Activated naive CD4-positive, alpha-beta T cell treated with anti-CD3 and anti-CD28 coated beads, Interleukin-2, amount 50 U/mL, for 24 hours (primary cell): ENCODE results near the gene TPRX2.
"Not testable (repeated sequence)": the region's sequence is repeated elsewhere in the genome, so short reads cannot be mapped to it uniquely, and the experiment has no call there.

Source experiments
- H3K27ac Mint-ChIP-seq: one replicate; pipeline ENCODE4 v1.8.0; 2021; ENCODE audit warnings: mild to moderate bottlenecking, mixed read lengths
- H3K27me3 Mint-ChIP-seq: one replicate; pipeline ENCODE4 v1.8.0; 2021; ENCODE audit warnings: mixed read lengths
- H3K36me3 Mint-ChIP-seq: one replicate; pipeline ENCODE4 v1.8.0; 2021; ENCODE audit warnings: mixed read lengths
- H3K4me1 Mint-ChIP-seq: one replicate; pipeline ENCODE4 v1.8.0; 2021; ENCODE audit warnings: mixed read lengths
- H3K4me3 Mint-ChIP-seq: one replicate; pipeline ENCODE4 v1.8.0; 2021; ENCODE audit warnings: mild to moderate bottlenecking, mixed read lengths
- H3K9me3 Mint-ChIP-seq: one replicate; pipeline ENCODE4 v1.8.0; 2021; ENCODE audit warnings: mixed read lengths

The TPRX2 gene

DNA sequence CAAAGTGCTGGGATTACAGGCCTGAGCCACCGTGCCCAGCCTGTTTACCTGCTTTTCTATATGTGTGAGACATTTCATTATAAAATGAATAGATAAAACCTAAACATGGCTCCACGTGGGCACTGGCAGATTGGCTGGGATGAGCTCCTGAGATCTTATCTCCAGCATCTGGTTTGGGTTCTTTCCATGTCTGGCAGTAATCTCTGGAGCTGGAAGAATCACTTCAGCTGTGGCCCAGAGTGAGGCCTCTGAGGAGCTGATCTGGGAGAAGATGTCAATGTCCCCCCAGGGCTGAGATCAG, 32.5 kb downstream of the TPRX2 start:
- Mint-ChIP-seq H3K36me3 (no peaks in the 10 kb centered on the region), H3K4me3 (no peak overlapping the region), H3K4me1 (no peaks in the 10 kb centered on the region), H3K27ac (no peak overlapping the region), H3K9me3 (no peaks in the 10 kb centered on the region), H3K27me3 (peaks cover 1% of the 10 kb centered on the region)

DNA sequence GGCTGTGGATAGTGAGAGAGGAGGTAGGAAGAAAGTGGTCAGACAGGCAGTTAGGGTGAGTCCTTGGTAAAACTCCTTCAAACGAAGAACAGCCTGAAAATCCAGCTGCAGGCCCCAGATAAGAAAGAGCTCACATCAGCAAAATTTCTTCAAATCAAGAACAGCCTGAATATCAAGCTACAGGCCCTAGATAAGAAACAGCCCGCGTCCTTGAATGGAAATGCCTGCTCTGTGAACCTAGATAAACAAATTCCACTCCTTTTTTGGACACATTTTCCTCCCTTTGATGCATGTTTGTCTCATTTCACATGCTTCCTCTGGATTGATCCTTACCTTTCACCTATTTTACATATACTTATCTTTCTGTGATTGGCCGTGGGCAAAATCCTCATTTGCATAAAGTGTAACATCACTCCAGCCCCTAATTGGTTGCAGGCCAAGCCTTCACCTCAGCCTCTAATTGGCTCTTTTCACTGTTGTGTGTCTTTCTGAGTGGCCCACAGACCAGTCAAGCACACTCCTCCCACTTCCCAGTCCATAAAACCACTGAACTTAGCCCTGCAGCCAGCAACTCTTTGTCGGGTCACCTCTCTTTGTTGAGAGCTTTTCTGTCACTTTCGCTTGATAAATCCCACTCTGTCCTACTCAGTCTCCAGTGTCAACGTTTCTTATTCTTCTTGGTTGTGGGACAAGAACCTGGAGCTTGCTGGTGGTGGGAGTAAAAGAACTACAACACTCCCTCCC, 33.1 kb downstream of the TPRX2 start:
- H3K9me3 Mint-ChIP-seq = no peaks in the 10 kb centered on the region
- no peaks in the 10 kb centered on the region for H3K4me1 Mint-ChIP-seq
- H3K4me3 Mint-ChIP-seq = no peak overlapping the region
- H3K27me3 Mint-ChIP-seq = peaks cover 1% of the 10 kb centered on the region
- no peaks in the 10 kb centered on the region for H3K36me3 Mint-ChIP-seq
- no peak overlapping the region for H3K27ac Mint-ChIP-seq

DNA sequence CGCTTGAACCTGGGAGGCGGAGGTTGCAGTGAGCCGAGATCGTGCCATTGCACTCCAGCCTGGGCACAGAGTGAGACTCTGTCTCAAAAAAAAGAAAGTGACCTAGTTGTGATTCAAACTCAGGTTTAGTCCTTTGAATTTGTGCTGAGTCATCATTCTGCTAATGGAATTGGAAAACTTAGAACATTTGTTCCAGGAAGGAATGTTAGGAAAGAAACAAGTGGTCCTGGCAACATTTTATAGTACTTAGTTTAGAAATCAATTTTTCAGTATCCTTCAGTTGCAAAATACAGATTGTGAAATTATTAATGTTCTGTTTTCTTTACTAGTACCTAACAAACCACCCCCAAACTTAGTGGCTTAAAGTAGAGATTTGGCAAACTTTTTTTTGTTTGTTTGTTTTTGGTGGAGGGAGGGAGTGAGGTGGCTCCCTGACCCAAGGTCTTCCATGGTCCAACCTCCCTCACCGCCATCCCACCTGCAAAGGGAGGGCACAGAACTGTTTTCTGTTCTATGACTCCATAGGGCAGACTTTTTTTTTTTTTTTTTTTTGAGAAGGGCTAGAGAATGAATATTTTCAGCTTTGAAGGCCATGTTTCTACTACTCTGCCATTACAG, 36.2 kb downstream of the TPRX2 start:
- H3K4me1 Mint-ChIP-seq = no peaks in the 10 kb centered on the region
- peaks cover 4% of the 10 kb centered on the region for H3K27me3 Mint-ChIP-seq
- no peaks in the 10 kb centered on the region for H3K36me3 Mint-ChIP-seq
- no peak overlapping the region for H3K4me3 Mint-ChIP-seq
- H3K27ac Mint-ChIP-seq = no peak overlapping the region
- H3K9me3 Mint-ChIP-seq = no peaks in the 10 kb centered on the region

DNA sequence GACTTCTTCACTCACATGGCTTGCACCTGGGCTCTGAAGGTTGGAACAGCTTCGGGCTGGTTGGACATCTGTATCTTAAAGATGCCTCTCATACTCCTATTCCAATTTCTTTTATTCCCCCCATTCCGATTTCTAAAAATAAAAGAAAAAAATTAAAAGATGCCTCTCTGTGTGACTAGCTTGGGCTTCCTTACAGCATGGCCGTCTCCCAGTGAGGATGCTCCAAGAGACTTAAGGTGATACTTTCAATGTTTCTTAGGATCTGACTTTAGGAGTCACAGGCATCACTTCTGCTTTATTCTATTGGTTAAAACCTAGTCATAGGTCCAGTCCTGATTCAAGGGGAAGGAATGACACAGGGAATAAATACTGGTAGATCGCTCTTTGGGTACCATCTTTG, 37.0 kb downstream of the TPRX2 start:
- H3K36me3 Mint-ChIP-seq = no peaks in the 10 kb centered on the region
- H3K27ac Mint-ChIP-seq = no peak overlapping the region

DNA sequence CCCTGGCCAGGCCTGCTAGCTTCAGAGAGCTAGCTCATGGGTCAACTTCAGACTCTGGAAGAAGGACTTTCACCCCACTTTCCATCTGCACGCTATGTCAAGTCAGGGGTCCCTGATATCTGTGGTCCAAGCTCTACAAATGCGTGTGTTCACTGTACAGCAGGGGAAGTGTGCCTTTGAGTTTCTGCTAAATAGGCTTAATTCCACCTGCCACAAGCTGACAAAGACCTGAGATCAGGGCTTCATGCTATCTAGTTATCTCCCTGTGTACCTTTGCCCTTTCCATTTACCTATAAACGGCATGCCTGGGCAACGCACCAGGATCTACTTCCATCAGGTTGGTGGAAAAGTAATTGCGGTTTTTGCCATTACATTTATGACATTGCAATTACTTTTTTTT, 37.7 kb downstream of the TPRX2 start:
- H3K4me3 Mint-ChIP-seq = no peak overlapping the region
- peaks cover 5% of the 10 kb centered on the region for H3K27me3 Mint-ChIP-seq
- no peaks in the 10 kb centered on the region for H3K9me3 Mint-ChIP-seq
- H3K36me3 Mint-ChIP-seq = no peaks in the 10 kb centered on the region
- no peaks in the 10 kb centered on the region for H3K4me1 Mint-ChIP-seq
- no peak overlapping the region for H3K27ac Mint-ChIP-seq

More for the DNA sequence above, 37.0 kb downstream of the TPRX2 start:
- Mint-ChIP-seq H3K4me1 (no peaks in the 10 kb centered on the region), H3K27me3 (peaks cover 4% of the 10 kb centered on the region), H3K9me3 (no peaks in the 10 kb centered on the region), H3K4me3 (no peak overlapping the region)

GRCh38 chr19:47897861-47898260, 38.8 kb downstream of the TPRX2 start:
- H3K27me3 Mint-ChIP-seq = peaks cover 5% of the 10 kb centered on the region
- H3K27ac Mint-ChIP-seq = no peak overlapping the region
- no peak overlapping the region for H3K4me3 Mint-ChIP-seq
- H3K4me1 Mint-ChIP-seq = no peaks in the 10 kb centered on the region
- no peaks in the 10 kb centered on the region for H3K36me3 Mint-ChIP-seq
- H3K9me3 Mint-ChIP-seq = no peaks in the 10 kb centered on the region

- Mint-ChIP-seq H3K27me3 (peaks cover 5% of the 10 kb centered on the region), H3K4me3 (no peak overlapping the region), H3K4me1 (no peaks in the 10 kb centered on the region), H3K27ac (no peak overlapping the region), H3K9me3 (no peaks in the 10 kb centered on the region), H3K36me3 (no peaks in the 10 kb centered on the region)
Observed at GRCh38 chr19:47899335-47899734, 40.3 kb downstream of the TPRX2 start.

DNA sequence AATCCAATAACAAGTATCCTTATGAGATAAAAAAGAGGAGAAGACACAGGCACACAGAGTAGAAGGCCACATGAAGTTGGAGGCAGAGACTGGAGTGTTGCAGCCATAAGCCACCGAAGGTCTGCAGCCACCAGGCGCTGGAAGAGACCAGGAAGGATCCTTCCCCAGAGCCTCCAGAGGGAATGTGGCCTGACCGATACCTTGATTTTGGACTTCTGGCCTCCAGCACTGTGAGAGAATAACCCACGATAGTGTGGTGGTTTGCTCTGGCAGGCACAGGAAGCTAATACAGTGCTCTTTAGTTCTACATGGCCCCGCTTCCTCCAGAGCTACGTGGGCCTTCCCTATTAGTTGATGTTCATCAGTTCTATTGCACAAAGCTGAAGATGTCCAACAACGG, 42.3 kb downstream of the TPRX2 start:
- H3K9me3 Mint-ChIP-seq = no peaks in the 10 kb centered on the region
- no peak overlapping the region for H3K4me3 Mint-ChIP-seq
- H3K36me3 Mint-ChIP-seq = no peaks in the 10 kb centered on the region
- H3K27ac Mint-ChIP-seq = no peak overlapping the region
- H3K27me3 Mint-ChIP-seq = peaks cover 5% of the 10 kb centered on the region
- H3K4me1 Mint-ChIP-seq = no peaks in the 10 kb centered on the region

DNA sequence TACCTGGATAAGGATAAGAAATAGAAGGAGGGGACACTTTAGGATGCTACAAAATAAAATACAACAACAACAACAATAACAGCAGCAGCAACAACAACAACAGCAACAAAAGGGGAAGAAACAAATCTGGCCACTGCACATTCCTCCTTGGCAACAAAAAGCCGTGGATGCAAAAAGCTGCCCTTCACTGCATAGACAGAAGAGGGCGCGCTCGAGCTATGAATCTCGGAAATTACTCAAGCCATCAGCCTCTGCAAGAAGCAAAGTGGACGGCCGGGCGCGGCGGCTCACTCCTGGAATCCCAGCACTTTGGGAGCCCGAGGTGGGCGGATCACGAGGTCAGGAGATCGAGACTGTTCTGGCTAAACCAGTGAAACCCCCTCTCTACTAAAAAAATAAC, 50.3 kb downstream of the TPRX2 start:
- H3K9me3 Mint-ChIP-seq, H3K36me3 Mint-ChIP-seq: not testable (repeated sequence)

DNA sequence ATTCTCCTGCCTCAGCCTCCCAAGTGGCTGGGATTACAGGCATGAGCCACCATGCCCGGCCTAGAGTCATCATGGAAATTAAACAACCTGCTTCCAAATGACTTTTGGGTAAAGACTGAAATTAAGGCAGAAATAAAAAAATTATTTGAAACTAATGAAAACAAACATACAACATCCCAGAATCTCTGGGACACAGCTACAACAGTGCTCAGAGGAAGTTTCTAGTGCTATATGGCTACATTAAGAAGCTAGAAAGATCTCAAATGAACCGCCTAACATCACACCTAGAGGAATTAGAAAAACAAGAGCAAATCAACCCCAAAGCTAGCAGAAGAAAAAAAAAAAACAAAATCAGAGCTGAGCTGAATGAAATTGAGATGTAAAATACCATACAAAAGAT, 51.2 kb downstream of the TPRX2 start:
- not testable (repeated sequence) for H3K4me1 Mint-ChIP-seq, H3K9me3 Mint-ChIP-seq, H3K36me3 Mint-ChIP-seq, H3K27ac Mint-ChIP-seq, H3K27me3 Mint-ChIP-seq, H3K4me3 Mint-ChIP-seq

More for the DNA sequence above, 50.3 kb downstream of the TPRX2 start:
- H3K4me1 Mint-ChIP-seq, H3K27ac Mint-ChIP-seq, H3K27me3 Mint-ChIP-seq, H3K4me3 Mint-ChIP-seq: not testable (repeated sequence)
